Suppressor macrophage (primary cell): Measurements from ENCODE around the gene RIPK4.

Experiments used
- DNase-seq, 4 experiments: peaks; one replicate each; pipeline ENCODE4 v3.0.0-alpha.2; 2020 to 2022
- total RNA-seq, 17 experiments: gene quantifications; one replicate each; lab custom pipeline; 2026; ENCODE audit warnings: mixed read lengths in 6 of 17, inconsistent platforms in 3 of 17; lab: John Stamatoyannopoulos, UW

RIPK4 gene
- 0 to 3.1 (median 0) reads per million in 17 experiments for total RNA-seq

GRCh38 chr21:41766883-41767605, at the start of gene RIPK4:
TSS of gene RIPK4 (minus strand) at chr21:41767052. CDS start at chr21:41767041, 11 bp downstream.
- DNase-seq = peak; percentile 22 to 40 (median 32)

GRCh38 chr21:41815652-41816582, 49.1 kb upstream of the RIPK4 start:
- DNase-seq = no peak

- no peak for DNase-seq
Measured at GRCh38 chr21:41813226-41813625, 46.4 kb upstream of the RIPK4 start.

GRCh38 chr21:41812679-41813078, 45.8 kb upstream of the RIPK4 start:
- no peak for DNase-seq

- no peak for DNase-seq
Measured at GRCh38 chr21:41810597-41810932, 43.7 kb upstream of the RIPK4 start.

GRCh38 chr21:41809891-41810596, 43.2 kb upstream of the RIPK4 start:
- DNase-seq = no peak

GRCh38 chr21:41808846-41809245, 42.0 kb upstream of the RIPK4 start:
- no peak for DNase-seq

- no peak for DNase-seq
Measured at GRCh38 chr21:41808094-41808493, 41.2 kb upstream of the RIPK4 start.

- no peak for DNase-seq
Measured at GRCh38 chr21:41806773-41807172, 39.9 kb upstream of the RIPK4 start.

- DNase-seq = no peak
Measured at GRCh38 chr21:41805643-41806042, 38.8 kb upstream of the RIPK4 start.

- DNase-seq = peak in 3 of 4 experiments; percentile 16 to 28 (median 22)
Measured at GRCh38 chr21:41805038-41805437, 38.2 kb upstream of the RIPK4 start.

- no peak for DNase-seq
Measured at GRCh38 chr21:41804381-41804780, 37.5 kb upstream of the RIPK4 start.

- DNase-seq = peak in 2 of 4 experiments; percentile 9 to 22
Measured at GRCh38 chr21:41803316-41803715, 36.5 kb upstream of the RIPK4 start.

- peak; percentile 48 to 71 (median 67) for DNase-seq
Measured at GRCh38 chr21:41802684-41803083, 35.8 kb upstream of the RIPK4 start.

- peak in 3 of 4 experiments; percentile 13 to 52 (median 30) for DNase-seq
Measured at GRCh38 chr21:41802198-41802584, 35.3 kb upstream of the RIPK4 start.

GRCh38 chr21:41801321-41802197, 34.7 kb upstream of the RIPK4 start:
- DNase-seq = peak; percentile 46 to 65 (median 55)

GRCh38 chr21:41800425-41801320, 33.8 kb upstream of the RIPK4 start:
- DNase-seq = no peak

- DNase-seq = no peak
Measured at GRCh38 chr21:41799763-41800162, 32.9 kb upstream of the RIPK4 start.

- DNase-seq = no peak
Measured at GRCh38 chr21:41798326-41798725, 31.5 kb upstream of the RIPK4 start.

GRCh38 chr21:41796476-41797080, 29.7 kb upstream of the RIPK4 start:
- DNase-seq = no peak
